ENCODE measurements around the gene SBF2.

- TF ChIP-seq CTCF (IDR thresholded peaks at IDR 0.05) (no peak), EZH2 (IDR thresholded peaks at IDR 0.05; ENCODE audit: borderline replicate concordance, insufficient read depth, low read depth, low read length, poor library complexity, severe bottlenecking) (no peak)
Measured at GRCh38 chr11:9758637-9759518, 535.1 kb downstream of the SBF2 start.

Measured in B cell (primary cell).